AG08395 (cell line): ENCODE data around the gene GLB1L2.

Experiments used
- DNase-seq: peaks from one replicate; pipeline ENCODE4 v3.0.0; 2012; ENCODE audit warnings: mixed read lengths, low spot score

Gene GLB1L2

GRCh38 chr11:134367781-134368180 lies 36.0 kb downstream of the GLB1L2 start:
- no peak for DNase-seq

GRCh38 chr11:134369656-134370525 lies 38.1 kb downstream of the GLB1L2 start:
- no peak for DNase-seq

GRCh38 chr11:134370526-134371435 lies 39.0 kb downstream of the GLB1L2 start:
- no peak for DNase-seq

DNA sequence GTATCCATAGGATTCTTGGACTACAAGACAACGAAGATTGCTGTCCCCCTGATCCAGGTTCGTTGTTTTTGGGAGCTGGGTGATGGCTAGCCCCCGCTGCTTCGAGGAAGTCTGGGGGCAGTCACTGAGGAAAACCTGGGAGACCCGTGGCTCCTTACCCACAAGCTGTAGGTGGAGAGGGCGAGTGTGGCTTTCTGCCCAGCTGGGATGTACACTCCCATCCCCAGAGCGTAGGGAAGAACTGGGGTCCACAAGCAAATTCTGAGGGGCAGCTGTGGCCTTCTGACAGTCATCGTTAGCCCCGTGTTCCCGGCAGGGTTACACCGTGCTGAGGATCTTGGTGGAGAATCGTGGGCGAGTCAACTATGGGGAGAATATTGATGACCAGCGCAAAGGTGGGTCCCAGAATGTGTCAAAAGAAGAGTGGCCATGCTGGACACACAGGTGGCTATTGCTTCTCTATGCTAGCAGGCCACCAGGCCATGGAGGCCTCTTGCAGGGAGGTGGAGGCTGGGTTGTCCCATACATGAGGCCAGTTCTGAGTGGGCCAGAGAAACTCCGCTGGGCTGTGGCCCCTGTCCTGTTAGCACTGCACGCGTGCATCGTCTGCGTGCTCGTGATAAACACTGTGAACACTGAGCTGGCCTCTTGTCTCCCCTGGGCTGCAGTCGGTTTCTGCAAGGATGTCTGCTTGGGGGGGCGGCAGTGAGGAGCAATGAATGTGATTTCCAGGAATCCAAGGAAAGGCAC lies 39.8 kb downstream of the GLB1L2 start:
- DNase-seq = no peak

DNA sequence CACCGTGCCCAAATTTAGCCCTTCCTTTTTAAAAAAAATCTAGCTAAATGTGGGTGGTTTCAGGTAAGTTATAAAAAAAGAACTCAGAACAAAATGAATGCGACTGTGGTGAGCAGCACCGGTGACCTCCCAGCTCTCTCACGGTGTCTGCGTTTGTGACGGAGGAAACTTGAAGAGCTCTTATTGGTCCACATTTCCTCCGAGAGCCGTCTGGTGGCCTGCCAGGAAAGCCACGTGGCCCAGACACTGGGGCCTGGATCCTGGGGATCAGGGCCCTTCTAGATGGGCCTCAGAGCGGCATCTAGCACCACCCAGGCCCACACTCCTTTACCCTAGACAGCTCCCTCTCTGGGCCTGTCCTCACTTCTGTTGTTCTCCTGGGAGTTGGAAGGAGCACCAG lies 40.7 kb downstream of the GLB1L2 start:
- no peak for DNase-seq

DNA sequence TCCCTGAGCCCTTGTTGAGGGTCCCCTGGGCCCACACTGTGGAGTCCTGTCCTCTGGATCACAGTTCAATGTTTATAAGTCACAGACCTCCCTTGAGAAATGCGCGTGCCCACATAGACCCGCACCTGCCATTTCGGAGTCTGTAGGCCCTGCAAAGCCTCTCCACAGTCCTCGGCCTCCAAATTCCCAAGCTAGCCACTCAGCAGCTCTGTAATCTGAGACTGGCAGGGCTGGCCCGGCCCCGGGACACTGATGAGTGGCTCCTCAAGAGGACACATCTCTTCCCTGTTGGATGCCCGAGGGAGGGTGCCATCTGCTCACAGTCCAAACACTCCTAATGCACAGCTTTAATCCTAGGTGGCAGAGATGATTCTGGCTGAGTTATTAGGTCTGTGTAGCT lies 41.2 kb downstream of the GLB1L2 start:
- DNase-seq = no peak

- no peak for DNase-seq
Observed at GRCh38 chr11:134373591-134374052, 41.8 kb downstream of the GLB1L2 start.

DNA sequence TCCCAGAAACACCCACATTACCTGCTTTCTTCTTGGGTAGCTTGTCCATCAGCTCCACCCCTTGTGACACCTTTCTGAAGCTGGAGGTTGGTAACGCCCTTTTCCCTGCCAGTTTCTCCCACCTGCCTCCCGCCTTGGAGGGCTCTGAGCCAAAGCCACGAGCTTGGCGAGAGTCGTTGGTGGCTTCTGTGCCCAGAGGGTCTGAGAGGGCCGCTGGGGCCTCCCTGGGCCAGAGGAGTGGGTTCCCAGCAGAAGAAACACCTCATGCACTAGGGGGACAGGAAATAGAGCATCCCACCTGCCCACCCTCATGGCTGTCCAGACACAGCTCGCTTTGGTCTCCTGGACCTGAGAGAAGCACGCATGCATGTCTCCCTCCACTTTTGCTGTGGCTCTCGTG lies 42.4 kb downstream of the GLB1L2 start:
- no peak for DNase-seq

DNA sequence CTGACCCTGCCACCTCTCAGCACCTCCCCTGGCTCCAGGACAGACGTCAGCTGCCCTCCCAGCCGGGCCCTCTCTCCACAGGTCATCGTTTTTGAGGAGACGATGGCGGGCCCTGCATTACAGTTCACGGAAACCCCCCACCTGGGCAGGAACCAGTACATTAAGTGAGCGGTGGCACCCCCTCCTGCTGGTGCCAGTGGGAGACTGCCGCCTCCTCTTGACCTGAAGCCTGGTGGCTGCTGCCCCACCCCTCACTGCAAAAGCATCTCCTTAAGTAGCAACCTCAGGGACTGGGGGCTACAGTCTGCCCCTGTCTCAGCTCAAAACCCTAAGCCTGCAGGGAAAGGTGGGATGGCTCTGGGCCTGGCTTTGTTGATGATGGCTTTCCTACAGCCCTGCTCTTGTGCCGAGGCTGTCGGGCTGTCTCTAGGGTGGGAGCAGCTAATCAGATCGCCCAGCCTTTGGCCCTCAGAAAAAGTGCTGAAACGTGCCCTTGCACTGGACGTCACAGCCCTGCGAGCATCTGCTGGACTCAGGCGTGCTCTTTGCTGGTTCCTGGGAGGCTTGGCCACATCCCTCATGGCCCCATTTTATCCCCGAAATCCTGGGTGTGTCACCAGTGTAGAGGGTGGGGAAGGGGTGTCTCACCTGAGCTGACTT lies 43.2 kb downstream of the GLB1L2 start:
- DNase-seq = no peak

GRCh38 chr11:134376150-134376921 lies 44.5 kb downstream of the GLB1L2 start:
- DNase-seq = no peak

- DNase-seq = no peak
Observed at GRCh38 chr11:134377876-134378275, 46.1 kb downstream of the GLB1L2 start.

- DNase-seq = no peak
Observed at GRCh38 chr11:134379241-134379640, 47.5 kb downstream of the GLB1L2 start.

DNA sequence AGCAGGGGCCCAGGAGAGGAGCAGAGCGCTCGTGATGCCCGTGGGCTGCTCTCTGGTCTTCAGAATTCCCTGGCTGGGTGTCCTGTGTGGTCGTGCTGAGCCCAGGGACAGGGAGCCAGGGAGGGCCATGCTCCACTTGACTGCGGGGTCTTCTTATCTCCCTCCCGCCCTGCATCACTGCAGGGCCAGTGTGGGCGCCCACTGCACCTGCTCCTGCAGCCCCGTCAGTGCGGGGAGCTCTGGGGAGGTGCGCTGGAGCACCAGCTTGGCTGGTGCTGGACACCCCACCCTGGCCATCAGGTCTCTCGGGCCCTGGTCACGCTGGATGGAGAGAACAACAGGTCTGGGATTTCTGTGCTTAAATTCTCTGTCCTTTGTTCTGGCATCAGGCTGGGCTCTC lies 48.4 kb downstream of the GLB1L2 start:
- no peak for DNase-seq

GRCh38 chr11:134380785-134381184 lies 49.0 kb downstream of the GLB1L2 start:
- DNase-seq = no peak

DNA sequence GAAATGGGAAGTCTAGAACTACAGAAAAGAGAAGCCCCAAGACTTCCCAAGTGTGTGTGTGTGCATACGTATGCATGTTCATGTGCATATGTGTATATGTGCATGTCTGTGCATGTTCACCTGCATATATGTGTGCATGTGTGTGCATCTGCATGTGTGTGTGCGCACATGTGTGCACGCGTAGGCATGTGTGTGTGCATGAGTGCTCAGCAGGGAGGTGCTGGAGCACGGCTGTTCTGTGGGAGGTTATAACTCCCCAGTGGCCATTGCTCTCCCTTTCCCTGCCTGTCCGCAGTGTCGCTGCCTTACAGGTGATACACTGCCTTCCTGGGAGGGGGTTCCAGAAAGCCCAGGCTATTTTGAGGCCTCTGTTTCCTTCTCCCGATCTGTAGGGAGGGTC lies 50.5 kb downstream of the GLB1L2 start:
- no peak for DNase-seq

GRCh38 chr11:134382830-134383229 lies 51.0 kb downstream of the GLB1L2 start:
- no peak for DNase-seq

DNA sequence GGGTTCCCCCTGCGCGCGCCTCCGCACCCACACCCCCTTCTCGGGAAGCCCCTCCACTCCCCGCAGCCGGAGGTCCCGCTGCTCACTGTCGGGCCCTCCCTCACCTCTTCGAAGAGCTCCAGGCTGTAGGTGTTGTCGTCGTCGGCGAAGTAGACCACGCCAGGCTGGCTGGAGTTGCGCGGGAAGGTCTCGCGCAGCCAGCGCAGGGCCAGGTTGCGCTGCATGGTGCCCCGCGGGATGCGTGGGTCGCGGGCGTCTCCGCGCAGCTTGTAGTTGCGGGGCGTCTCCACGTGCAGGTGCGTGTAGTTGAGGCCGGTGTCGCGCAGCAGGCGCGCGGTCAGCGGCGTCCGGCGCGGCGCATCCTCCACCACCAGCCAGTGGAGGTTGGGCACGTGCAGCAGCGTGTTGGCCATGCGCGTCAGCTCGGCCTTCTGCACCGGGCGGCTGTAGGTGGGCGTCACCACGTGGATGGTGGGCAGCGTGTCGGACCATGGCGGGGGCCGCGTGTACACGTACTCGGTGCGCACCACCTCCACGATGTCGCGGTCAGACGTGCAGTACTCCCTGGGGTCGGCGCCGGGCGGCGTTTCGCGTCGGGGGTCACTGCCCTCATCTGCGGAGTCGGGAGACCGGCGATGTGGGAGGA lies 51.9 kb downstream of the GLB1L2 start:
- no peak for DNase-seq

DNA sequence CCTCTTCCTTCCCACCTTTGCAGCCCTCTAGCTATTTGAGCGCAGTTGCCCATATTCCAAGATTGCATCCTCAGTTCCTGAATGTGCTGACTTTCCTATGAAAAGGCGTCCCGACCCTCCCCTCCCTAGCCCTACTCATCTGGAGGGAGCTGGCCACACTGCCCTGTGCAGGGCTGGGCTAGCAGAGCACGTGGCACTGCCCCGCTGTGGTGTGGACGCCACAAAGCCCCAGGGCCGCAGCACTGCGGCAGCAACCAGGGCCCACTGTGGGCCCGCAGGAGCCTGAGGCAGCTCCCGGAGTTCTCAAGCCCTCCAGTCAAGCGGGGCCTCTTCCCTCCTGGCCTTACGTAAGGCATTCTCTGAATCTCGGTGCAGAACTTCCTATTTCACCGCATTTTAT lies 52.6 kb downstream of the GLB1L2 start:
- no peak for DNase-seq

GRCh38 chr11:134385171-134385570 lies 53.4 kb downstream of the GLB1L2 start:
- no peak for DNase-seq
